Osteoblast (primary cell): ENCODE results near the gene SH3BP5L. TPM values are rescaled to one million over a fixed set of nuclear protein-coding genes. Genes with fewer than 3 reads are reported as not detected.
"Not testable (repeated sequence)": the region's sequence is repeated elsewhere in the genome, so short reads cannot be mapped to it uniquely, and the experiment has no call there.

Experiments used
- DNase-seq: peaks from one replicate; pipeline ENCODE4 v3.0.0; 2011; ENCODE audit warnings: low spot score, mixed read lengths; ENCODE audit not compliant: insufficient read length; ENCODE audit errors: missing footprints
- H2AFZ ChIP-seq: 2 replicates; pipeline ENCODE4 v1.6.0; 2011; ENCODE audit warnings: mild to moderate bottlenecking, low read length
- H3K27ac ChIP-seq: 2 replicates; pipeline ENCODE4 v1.5.1; 2011; ENCODE audit warnings: mild to moderate bottlenecking, low read depth, low read length, moderate library complexity
- H3K27me3 ChIP-seq: 2 replicates; pipeline ENCODE4 v1.6.0; 2012; ENCODE audit warnings: mild to moderate bottlenecking, control low read depth, inconsistent platforms, low read length, moderate library complexity; ENCODE audit not compliant: insufficient read depth
- H3K36me3 ChIP-seq: 2 replicates; pipeline ENCODE4 v1.5.1; 2011; ENCODE audit warnings: mild to moderate bottlenecking, low read length, control low read depth, moderate library complexity; ENCODE audit not compliant: insufficient read depth
- H3K4me1 ChIP-seq: 2 replicates; pipeline ENCODE4 v1.5.1; 2011; ENCODE audit warnings: mild to moderate bottlenecking, low read length, control low read depth, moderate library complexity; ENCODE audit not compliant: insufficient read depth
- H3K4me2 ChIP-seq: 2 replicates; pipeline ENCODE4 v1.6.0; 2011; ENCODE audit warnings: mild to moderate bottlenecking, low read length; ENCODE audit not compliant: insufficient read depth
- H3K4me3 ChIP-seq: fragments of 200-600 bp; sonication (generic); 3 replicates; pipeline ENCODE4 v1.5.1; 2012; ENCODE audit warnings: mild to moderate bottlenecking, low read length, inconsistent platforms; ENCODE audit not compliant: insufficient read depth
- H3K79me2 ChIP-seq: 2 replicates; pipeline ENCODE4 v1.6.0; 2012; ENCODE audit warnings: mild to moderate bottlenecking, low read length, control low read depth, inconsistent platforms; ENCODE audit not compliant: insufficient read depth
- H3K9me3 ChIP-seq: 2 replicates; pipeline ENCODE4 v1.5.1; 2011; ENCODE audit warnings: low read depth, low read length, control low read depth
- H4K20me1 ChIP-seq: 2 replicates; pipeline ENCODE4 v1.6.0; 2012; ENCODE audit warnings: mild to moderate bottlenecking, low read length, control low read depth; ENCODE audit not compliant: insufficient read depth
- CTCF ChIP-seq: IDR thresholded peaks from 2 replicates; pipeline ENCODE4 v1.5.1; 2011; ENCODE audit warnings: mild to moderate bottlenecking, low read depth, low read length, moderate library complexity; ENCODE audit errors: extremely low read depth
- total RNA-seq: library from RNA; depleted of rRNA; stranded (reverse); fragments of >200 nt; gene quantifications from 2 replicates; pipeline ENCODE4 v1.2.3, GENCODE V29; 2012

SH3BP5L gene
- total RNA-seq, 1 donor = 25.3 TPM

GRCh38 chr1:248798791-248799190 is 26.9 kb downstream of the SH3BP5L start:
- TF ChIP-seq CTCF = no peak
- no peak for DNase-seq
- no peak overlapping the region for H3K4me2 ChIP-seq
- no peaks in the 10 kb centered on the region for H3K4me1 ChIP-seq
- H4K20me1 ChIP-seq = no peaks in the 10 kb centered on the region
- H3K27me3 ChIP-seq = no peaks in the 10 kb centered on the region
- H3K36me3 ChIP-seq = no peaks in the 10 kb centered on the region
- H3K79me2 ChIP-seq = no peaks in the 10 kb centered on the region
- no peak overlapping the region for H3K27ac ChIP-seq
- H3K4me3 ChIP-seq = no peak overlapping the region
- no peak overlapping the region for H2AFZ ChIP-seq
- H3K9me3 ChIP-seq = no peaks in the 10 kb centered on the region

GRCh38 chr1:248794663-248795062 is 31.1 kb downstream of the SH3BP5L start:
- DNase-seq, H3K4me2 ChIP-seq, H3K4me1 ChIP-seq, H3K9me3 ChIP-seq, H3K79me2 ChIP-seq, H3K36me3 ChIP-seq, H3K27ac ChIP-seq, H3K27me3 ChIP-seq, H3K4me3 ChIP-seq, H4K20me1 ChIP-seq, H2AFZ ChIP-seq: not testable (repeated sequence)

GRCh38 chr1:248793592-248793991 is 32.1 kb downstream of the SH3BP5L start:
- no peaks in the 10 kb centered on the region for H3K36me3 ChIP-seq
- H3K4me3 ChIP-seq = no peak overlapping the region
- no peak overlapping the region for H3K27ac ChIP-seq

GRCh38 chr1:248792342-248792741 is 33.4 kb downstream of the SH3BP5L start:
- no peaks in the 10 kb centered on the region for H3K36me3 ChIP-seq
- H3K27me3 ChIP-seq = no peaks in the 10 kb centered on the region
- no peak overlapping the region for H3K4me2 ChIP-seq
- no peaks in the 10 kb centered on the region for H3K4me1 ChIP-seq
- no peaks in the 10 kb centered on the region for H4K20me1 ChIP-seq
- TF ChIP-seq CTCF = no peak
- no peak overlapping the region for H3K4me3 ChIP-seq
- no peak overlapping the region for H3K27ac ChIP-seq
- H2AFZ ChIP-seq = no peak overlapping the region
- DNase-seq = no peak
- no peaks in the 10 kb centered on the region for H3K9me3 ChIP-seq
- no peaks in the 10 kb centered on the region for H3K79me2 ChIP-seq

More at GRCh38 chr1:248793592-248793991, 32.1 kb downstream of the SH3BP5L start:
- TF ChIP-seq CTCF = no peak
- no peaks in the 10 kb centered on the region for H4K20me1 ChIP-seq
- no peaks in the 10 kb centered on the region for H3K27me3 ChIP-seq
- DNase-seq = no peak
- H2AFZ ChIP-seq = no peak overlapping the region
- H3K4me1 ChIP-seq = no peaks in the 10 kb centered on the region
- H3K4me2 ChIP-seq = no peak overlapping the region
- H3K9me3 ChIP-seq = no peaks in the 10 kb centered on the region
- no peaks in the 10 kb centered on the region for H3K79me2 ChIP-seq

- H3K4me1 ChIP-seq = no peaks in the 10 kb centered on the region
- H3K27ac ChIP-seq = no peak overlapping the region
- H3K27me3 ChIP-seq = no peaks in the 10 kb centered on the region
- no peaks in the 10 kb centered on the region for H3K9me3 ChIP-seq
- H3K4me2 ChIP-seq = no peak overlapping the region
- no peaks in the 10 kb centered on the region for H3K79me2 ChIP-seq
- no peak for DNase-seq
- no peaks in the 10 kb centered on the region for H4K20me1 ChIP-seq
- no peak overlapping the region for H3K4me3 ChIP-seq
- H3K36me3 ChIP-seq = no peaks in the 10 kb centered on the region
- TF ChIP-seq CTCF = no peak
- H2AFZ ChIP-seq = no peak overlapping the region
These were observed 34.7 kb downstream of the SH3BP5L start for GRCh38 chr1:248791010-248791409.
